Measurements from ENCODE around the gene ITGB4. TPM values are rescaled to one million over a fixed set of nuclear protein-coding genes. Genes with fewer than 3 reads are reported as not detected.

The ITGB4 gene
- total RNA-seq, 1 experiment from 2014 or later = 3.9 TPM

GRCh38 chr17:75731086-75731715, 9.9 kb downstream of the ITGB4 start:
- no peak for DNase-seq (ENCODE audit: low read depth)

GRCh38 chr17:75731716-75732498, 10.6 kb downstream of the ITGB4 start:
- DNase-seq (ENCODE audit: low read depth) = no peak

- no peak for DNase-seq (ENCODE audit: low read depth)
These were observed 12.2 kb downstream of the ITGB4 start for GRCh38 chr17:75733471-75733870.

- no peak for DNase-seq (ENCODE audit: low read depth)
These were observed 13.5 kb downstream of the ITGB4 start for GRCh38 chr17:75734674-75735294.

GRCh38 chr17:75736173-75736835, 15.0 kb downstream of the ITGB4 start:
- DNase-seq (ENCODE audit: low read depth) = no peak

- no peak for DNase-seq (ENCODE audit: low read depth)
These were observed 16.1 kb downstream of the ITGB4 start for GRCh38 chr17:75737133-75737962.

- no peak for DNase-seq (ENCODE audit: low read depth)
These were observed 17.1 kb downstream of the ITGB4 start for GRCh38 chr17:75738218-75738802.

- DNase-seq (ENCODE audit: low read depth) = no peak
These were observed 17.9 kb downstream of the ITGB4 start for GRCh38 chr17:75739174-75739573.

- DNase-seq (ENCODE audit: low read depth) = no peak
These were observed 18.5 kb downstream of the ITGB4 start for GRCh38 chr17:75739801-75740200.

GRCh38 chr17:75740215-75740614, 19.0 kb downstream of the ITGB4 start:
- no peak for DNase-seq (ENCODE audit: low read depth)

- DNase-seq (ENCODE audit: low read depth) = no peak
These were observed 19.4 kb downstream of the ITGB4 start for GRCh38 chr17:75740631-75741077.

GRCh38 chr17:75742337-75742736, 21.1 kb downstream of the ITGB4 start:
- no peak for DNase-seq (ENCODE audit: low read depth)

- DNase-seq (ENCODE audit: low read depth) = no peak
These were observed 22.5 kb downstream of the ITGB4 start for GRCh38 chr17:75743625-75744206.

GRCh38 chr17:75748706-75749105, 27.4 kb downstream of the ITGB4 start:
- no peak for DNase-seq (ENCODE audit: low read depth)

- DNase-seq (ENCODE audit: low read depth) = peak; percentile 78
These were observed 28.5 kb downstream of the ITGB4 start for GRCh38 chr17:75749545-75750389.

- no peak for DNase-seq (ENCODE audit: low read depth)
These were observed 29.6 kb downstream of the ITGB4 start for GRCh38 chr17:75750661-75751423.

GRCh38 chr17:75751676-75752404, 30.6 kb downstream of the ITGB4 start:
- no peak for DNase-seq (ENCODE audit: low read depth)

- no peak for DNase-seq (ENCODE audit: low read depth)
These were observed 31.1 kb downstream of the ITGB4 start for GRCh38 chr17:75752405-75752709.

All from Daoy (cell line).